Activated T-helper 1 cell treated with Interleukin-2 at 50 U/mL for 16 hours (primary cell): ENCODE data around the gene MICAL3.

ENCODE experiments used
- DNase-seq: peaks from one replicate; pipeline ENCODE4 v3.0.0-alpha.2; 2020; ENCODE audit warnings: low read depth

MICAL3 gene

DNA sequence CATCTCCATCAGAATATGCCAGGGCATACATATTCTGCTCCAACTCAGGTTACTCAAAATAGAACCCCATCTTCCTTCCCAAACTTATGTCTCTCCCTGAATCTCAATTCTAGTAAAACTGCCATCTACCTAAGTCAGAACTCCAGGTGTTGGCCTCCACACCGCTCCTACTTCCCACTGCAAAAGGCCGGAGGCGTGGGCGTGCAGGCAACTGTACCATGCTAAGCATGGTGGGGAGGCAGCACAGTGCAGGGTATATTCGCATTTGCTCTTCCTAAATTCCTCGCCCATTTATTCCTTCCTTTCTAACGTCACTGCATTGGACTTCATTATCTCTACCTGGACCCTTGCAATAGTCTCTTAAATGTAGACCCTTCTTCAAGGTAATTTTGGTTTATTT lies 97.8 kb downstream of the MICAL3 start:
- DNase-seq: no peak

DNA sequence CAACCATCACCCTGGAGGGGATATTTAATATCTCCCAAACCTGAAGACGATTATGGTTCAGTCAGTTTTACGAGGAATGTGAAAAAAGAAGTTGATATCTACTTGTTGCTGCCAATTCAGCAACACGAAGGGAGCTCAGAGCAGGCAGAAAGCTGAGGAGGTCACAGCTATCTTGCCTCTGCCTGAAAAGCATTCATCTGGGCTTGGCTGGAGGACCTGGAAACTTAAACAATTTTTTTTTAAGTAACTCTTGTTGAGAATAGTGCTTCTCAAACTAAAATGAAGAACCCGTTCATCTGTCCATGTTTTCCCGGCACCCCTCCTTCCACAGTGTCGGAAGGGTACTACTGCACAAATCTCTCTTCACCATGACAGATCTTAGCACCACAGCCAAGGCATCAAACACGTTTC lies 98.9 kb downstream of the MICAL3 start:
- no peak for DNase-seq

DNA sequence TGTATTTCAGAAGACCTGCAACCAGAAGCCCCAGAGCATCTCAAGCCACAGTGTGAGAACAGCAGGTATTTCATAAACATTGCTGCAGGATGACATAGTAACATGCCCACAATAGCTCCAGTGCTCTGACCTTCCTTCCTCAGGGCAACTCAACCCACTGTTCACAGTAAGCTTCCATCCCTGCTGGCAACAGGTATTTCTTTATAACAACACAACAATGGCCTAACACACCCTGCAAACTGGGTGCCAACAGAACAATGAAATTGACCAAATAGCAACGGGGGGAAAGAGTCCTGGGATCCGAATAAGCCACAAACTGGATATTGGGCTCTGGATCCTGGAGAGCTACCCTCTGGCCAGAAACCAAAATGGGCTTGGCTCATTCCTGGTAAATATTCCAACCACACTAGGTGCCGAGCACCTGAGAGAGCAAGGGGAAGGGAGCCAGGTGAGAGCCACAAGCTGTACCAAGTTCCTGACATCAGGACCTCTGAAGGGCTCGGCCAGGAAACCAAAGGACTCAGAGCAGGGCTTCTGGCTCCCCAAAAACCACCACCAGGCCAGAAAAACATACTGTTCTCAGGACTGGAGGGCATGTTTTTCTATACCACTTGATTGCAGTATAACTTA lies 99.5 kb downstream of the MICAL3 start:
- DNase-seq: no peak

DNA sequence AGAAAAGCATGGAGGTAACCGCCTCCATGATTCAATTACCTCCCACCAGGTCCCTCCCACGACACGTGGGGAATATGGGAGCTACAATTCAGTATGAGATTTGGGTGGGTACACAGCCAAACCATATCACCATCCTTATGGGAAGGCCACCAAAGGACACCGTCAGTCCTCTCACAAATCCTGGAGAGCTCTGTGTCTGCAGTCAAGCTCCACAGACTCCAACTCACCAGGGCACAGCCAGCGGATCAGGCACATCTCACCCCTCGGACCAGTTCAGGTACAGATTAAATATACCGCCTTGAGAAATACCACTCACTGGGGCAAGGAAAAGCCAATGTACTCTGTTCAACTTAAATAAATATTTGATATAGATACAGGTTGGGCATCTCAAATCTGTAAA lies 100.3 kb downstream of the MICAL3 start:
- DNase-seq: no peak

DNA sequence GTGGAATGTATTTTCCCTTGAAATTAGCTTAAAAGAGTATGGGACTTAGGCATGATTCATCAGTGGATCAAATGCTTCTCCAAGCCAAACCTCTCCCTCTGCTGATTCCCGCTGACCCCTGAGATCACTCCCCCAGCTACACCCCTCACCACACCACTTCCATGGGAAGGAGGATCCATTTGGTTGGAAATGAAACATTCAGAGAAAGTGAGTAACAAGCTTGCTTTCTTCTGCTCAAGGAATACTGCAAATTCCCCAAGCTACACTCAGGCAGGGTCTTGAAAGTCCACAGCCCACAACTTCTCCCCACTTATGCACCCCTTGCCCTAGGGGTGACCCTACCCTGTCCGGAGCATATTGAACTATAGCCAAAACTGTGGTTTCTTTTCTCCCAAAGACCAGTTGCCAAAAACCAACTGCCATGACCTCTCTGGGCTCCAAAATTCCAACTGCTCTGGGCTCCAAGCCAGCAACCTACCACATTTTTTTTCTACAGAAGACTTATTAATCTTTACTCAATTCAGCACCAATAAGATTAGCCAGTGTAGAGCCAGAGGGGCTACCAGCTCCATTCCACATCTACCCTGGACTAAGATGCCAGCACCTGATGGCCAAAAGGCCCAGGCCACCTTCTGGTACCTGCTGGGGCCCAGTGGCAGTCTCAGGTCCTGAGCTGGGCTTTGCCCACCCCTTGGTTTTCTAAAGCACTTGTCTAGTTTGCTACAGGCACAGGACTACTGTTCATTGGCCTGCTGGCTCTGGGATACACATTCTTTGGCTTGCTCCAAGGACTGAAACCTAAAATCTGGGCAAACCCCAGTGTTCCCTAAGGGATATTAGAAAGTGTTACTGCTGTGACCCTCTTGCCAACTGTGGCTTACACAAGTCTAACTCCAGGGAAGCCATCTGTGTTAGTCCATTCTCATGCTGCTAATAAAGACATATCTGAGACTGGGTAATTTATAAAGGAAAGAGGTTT lies 101.1 kb downstream of the MICAL3 start:
- no peak for DNase-seq

DNA sequence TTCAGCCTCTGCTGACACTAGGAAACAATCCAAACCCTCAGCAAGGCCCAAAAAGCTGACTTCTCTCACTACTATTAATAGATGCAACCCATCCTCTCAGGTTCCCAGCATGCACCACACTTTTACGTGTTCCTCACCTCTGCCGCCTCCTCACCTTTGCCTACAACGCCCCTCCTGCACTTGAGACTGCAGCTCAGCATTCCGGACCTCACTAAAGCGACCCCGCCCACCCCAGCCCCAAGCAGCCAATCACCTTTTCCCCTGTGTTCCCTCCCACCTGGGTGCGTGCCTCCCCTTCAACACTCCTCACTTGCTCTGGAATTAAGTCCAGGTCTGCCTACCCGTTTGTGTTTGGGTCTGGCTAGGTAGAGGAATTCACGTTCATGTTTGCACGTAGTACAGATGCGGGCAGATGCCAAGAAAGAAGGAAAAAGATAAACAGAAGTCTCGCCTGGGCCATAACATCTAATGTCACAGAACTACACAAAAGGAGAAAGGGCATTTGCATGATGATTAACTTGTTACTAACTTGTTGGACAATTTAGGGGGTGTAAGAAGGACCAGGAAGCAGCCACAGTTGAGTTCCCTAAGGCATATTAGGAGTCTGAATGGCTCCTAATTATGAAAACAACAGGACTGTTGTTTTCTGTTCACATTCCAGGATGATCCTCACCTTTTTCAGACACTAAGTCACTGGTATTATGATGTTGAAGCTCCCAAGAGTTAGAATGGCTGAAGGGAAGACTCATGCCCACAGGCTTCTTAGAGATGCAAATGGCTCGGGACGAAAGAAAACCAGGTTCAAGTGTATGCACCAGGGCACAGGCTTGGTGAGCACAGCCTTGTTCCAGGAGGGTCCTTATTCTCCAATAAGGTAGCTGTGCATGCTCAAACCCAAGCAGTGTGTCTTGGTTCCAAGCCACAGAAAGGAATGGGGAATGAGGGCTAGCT lies 102.2 kb downstream of the MICAL3 start:
- no peak for DNase-seq

DNA sequence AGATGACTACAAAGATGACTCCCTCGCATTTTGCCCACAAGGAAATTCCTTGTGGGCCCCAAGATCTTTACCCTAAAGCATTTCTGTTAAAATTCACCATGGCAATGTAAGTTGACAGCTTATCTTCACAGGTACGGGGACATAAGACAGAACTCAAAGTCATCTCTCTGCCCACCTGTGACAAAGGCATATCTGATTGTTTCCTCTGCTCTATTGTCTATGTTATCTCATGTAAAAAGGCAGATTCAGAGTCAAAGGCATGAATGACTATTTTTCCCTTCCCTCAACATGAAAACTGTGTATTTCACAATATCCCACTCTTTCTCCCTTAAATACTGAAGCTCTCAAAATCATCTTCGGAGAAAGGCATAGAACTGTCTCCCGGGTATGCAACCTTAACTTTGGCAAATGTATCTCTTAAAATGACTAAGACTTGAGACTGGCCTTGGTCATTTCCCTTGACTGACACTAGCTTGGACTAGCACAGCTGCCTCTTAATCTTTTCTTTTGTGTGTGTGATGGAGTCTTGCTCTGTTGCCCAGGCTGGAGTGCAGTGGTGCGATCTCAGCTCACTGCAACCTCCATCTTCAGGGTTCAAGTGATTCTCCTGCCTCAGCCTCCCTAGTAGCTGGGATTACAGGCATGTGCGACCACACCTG lies 103.2 kb downstream of the MICAL3 start:
- DNase-seq: no peak

DNA sequence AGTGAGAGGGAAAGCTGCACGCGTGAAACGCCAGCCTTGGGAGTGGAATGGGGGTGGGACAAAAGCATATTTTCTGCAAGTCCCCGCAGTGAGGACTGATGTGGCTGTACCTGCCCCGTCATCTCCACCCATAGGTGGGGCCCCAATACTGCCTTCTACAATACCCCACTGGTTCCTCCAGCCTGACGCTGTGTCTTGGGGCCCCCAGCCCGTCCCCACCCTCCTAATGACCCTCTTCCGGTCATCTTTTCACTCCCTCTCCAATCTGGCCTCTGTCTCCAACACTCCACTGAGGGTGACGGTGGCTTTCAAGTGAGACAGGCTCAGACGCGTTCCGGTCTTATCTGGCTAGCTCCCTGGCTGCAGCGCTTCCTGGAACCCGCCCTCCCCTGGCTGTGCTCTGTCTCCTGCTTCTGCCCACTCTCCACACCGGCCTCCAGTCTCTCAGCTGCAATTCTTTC lies 104.2 kb downstream of the MICAL3 start:
- DNase-seq: no peak

DNA sequence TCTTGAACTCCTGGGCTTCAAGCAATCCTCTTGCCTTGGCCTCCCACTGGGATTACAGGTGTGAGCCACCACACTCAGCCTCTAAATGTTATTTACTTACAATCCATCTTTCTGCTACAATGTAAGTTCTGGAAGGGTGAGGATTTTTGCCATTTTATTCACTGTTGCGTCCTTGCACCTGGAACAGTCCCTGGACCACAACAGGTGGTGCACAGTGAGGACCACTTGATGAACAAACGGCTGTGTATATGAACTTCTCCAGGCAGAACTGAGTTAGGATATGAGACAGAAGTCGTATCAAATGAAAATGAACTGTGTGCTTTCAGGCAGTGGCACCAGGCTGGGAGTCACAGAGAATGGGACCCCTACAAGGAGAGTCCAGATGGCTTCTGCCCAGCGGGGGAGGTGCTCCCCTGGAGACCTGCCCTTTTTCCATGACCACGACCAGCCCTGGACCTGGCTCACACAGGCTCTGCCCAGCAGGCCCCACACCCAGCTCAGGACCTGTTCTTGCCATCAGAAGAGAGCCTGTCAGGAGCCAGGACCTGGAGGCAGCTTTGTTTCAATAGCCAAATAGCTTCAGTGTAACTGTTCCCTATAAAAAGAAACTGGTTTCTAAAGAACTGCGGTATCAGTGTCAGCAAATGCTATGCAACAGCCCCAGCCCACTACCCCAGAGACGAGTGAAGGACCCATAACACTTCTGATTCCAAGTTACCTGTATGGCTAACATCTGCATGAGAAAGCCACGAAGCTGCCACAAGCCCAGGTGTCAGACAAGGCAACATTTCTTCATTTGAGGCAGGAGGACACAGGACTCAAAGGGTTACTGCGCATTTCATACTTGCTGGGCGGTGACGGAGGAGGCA lies 104.9 kb downstream of the MICAL3 start:
- no peak for DNase-seq

DNA sequence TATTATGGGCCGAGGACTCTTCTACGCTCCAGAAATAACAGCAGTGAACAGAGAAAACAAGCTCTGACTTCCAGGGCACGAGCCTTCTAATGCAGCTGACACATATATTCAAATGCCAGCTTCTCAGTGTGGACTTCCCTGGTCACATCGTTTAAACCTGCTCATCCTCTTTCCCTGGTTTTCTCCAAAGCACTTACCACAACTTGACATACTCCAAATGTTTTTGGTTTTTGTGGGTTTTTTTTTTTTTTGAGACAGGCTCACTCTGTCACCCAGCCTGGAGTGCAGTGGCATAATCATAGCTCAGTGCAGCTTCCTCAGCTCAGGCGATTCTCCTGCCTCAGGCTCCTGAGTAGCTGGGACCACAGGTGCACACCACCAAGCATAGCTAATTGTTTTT lies 105.5 kb downstream of the MICAL3 start:
- DNase-seq: no peak

DNA sequence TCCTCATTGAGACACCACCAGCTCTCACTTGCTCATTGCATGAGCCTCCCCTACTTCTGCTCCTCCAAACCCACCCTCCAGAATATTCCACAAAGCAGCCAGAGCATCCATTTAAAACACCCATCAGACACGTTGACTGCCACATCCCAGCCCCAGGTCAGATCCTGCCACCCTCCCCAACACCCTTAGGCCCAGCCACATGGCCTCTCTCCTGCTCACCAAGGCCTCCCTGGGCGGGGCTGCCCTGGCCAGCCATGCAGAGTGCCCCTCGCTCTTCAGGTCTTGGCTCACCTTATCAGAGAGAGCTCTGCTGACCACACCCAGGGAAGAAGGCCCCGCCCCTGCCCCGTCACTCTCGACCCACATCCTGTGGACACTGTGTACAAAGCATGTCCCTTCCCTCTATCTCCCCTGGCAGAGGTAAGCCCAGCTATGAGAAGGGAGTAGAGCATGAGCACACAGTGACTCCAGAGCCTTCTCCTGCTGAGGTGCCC lies 106.8 kb downstream of the MICAL3 start:
- DNase-seq: no peak

DNA sequence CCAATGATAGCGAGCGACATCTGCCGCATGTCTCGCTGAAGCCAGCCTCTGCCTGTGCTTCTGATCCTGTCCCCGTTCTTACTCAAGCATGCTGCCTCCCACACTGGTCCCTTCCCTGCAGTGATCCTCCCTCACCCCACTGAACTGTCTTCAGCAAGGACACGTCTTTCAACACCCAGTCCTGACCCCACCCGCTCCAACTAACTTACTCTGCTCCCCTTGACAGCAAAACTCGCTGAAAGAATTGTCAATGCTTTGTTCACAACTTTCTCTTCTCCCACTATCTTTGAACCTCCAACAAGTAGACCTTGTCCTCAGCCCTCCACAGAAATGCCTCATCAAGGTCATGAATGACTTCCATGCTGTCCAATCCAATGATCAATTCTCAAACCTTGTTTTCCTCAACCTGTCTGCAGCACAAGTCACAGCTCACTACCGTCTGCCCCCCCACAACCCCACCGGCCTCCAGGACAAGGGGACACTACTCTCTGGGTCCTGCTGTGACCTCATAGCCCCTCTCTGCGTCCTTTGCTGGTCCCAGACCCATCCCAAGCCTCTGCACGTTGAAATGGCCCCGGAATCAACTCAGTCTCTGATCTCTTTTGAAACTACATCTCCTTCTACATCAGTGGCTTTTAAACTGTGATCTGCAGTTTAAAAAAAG lies 108.0 kb downstream of the MICAL3 start:
- DNase-seq: no peak

DNA sequence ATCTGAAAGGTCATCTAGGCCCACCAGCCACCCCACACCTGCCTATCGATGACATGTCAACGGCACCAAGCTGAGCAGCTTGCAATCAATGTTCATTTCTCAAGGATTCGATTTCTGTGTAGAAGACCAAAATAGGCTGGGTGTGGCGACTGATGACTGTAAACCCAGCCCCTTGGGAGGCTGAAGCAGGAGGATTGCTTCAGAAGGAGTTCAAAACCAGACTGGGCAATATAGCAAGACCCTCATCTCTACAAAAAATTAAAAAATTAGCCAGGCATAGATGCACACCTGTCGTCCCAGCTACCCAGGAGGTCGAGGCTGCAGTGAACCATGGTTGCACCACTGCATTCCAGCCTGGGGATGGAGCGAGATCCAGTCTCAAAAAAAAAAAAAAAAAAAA lies 108.7 kb downstream of the MICAL3 start:
- DNase-seq: no peak

DNA sequence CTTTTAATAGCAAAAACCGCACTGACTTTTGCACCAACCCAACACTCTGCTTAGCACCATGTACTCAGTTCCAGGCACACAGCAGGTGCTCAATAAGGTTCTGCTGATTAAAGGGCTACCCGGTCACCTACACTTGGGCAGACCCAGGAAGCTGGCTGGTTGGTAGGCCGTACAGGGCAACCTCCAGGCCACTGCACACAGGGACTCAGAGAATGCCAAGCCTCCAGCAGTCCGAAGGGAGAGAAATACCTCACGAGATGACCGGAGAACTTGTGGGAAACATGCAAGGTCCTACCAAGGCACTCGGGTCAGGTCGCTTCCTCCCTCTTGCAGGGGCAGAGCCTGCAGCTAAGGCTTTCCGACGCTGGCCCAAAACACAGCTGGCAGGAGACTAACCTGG lies 109.2 kb downstream of the MICAL3 start:
- no peak for DNase-seq

DNA sequence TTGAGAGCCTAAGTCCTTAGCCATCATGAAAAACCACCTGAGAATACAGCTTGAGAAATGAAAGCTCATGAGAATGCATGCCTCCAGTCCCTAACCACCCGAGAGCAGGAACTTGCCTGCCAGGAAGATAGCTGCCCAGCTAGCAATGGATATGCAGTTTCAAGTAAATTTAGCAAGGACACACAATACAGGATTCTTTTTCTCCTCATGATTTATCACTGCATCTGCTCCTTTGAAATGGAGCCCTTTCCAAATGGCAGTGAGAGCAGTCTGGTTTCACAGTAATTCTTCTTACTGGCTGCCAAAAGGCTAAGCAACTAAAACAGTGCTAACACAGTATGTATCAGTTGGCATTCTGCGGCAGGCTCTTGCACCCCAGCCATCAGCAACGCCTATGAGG lies 109.9 kb downstream of the MICAL3 start:
- DNase-seq: no peak

DNA sequence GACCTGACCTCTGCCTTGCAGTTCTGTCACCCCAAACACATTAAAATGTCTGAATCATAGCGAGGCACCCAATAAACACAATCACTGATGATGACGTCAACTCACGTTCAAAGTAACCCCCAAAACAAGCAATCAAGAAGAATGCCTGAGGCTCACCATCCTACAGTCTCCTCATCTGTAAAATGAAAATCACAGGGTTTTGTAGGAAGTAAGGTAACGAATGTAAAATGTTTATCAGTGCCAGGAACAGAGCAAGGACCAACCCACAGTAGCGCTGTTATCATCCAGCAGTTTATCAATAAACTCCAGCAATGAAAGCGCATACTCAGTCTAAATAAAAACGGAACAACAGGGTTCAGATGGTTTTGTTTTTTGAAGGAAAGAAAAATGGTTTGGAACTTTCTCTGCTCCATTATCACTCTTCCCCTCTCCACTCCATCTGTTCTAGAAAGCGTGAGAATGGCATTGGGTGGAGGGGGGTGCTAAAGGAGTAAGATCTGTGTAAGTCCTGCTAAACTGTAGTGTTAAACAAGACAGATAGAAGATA lies 110.5 kb downstream of the MICAL3 start:
- DNase-seq: no peak

DNA sequence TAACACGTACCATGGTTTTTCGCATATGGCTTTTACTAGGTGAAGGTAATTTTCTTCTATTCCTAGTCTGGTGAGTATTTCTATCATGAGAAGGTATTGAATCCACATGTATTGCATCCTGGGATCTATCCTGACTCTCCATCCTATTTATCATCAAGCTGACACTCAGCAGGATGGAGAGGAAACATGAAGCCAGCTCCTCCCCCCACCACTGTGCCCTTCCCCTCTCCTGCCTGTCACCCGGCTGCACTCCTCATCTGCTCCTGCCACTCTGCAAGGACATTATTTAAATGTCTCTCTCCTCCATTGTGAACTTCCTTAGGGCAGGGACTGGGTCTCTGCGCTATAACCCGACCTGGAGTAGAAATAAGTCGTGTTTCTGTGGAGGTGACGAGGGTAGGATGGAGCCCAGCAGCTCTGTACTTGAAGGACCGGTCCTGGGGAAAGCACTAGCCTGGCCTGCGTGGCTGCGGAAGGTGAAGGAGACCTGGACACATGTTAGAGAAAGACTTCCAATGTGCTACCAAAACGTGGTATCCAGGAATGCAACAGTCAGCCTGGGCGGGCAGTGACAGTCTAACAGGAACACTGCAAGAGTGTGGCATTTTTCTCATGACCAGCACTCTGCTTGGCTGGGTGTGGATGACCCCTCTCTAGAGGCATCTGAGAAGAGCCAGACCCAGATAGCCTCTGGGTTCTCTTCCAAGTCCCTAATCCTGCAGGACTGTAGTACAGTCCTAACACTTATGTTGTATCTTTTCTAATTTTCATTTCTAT lies 111.2 kb downstream of the MICAL3 start:
- DNase-seq: no peak

DNA sequence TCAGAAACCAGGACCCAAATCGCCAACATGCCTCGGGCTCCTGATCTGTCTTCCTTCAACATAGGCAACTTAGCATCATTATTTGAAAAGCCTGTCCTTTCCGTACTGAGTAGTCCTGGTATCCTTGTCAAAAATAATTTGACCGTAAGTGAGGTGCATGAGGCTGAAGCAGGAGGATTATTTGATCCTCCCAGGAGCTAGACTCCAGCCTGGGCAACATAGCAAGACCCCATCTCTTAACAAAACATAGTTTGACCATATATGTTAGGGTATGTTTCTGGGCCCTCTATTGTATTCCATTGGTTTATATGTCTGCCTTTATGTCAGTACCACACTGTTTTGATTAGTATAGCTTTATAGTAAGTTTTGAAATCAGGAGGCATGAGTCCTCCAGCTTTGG lies 112.5 kb downstream of the MICAL3 start:
- DNase-seq: no peak

DNA sequence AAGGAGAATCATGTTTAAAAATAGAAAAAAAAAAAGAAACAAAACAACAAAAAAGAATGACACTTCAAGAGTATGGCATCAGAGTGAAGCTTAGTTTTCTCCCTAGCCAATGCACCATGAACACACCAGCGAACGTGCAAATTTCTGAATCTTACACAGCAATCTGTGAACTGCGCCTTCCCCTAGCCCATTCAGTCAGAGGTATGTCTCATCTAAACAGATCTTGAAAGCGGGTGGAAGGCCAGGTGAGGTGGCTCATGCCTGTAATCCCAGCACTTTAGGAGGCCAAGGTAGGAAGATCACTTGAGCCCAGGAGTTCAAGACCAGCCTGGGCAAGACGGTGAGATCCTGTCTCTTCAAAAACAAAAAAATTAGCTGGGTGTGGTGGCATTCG lies 113.1 kb downstream of the MICAL3 start:
- no peak for DNase-seq
